ENCODE data around the gene CPPED1. TPM values are rescaled to one million over a fixed set of nuclear protein-coding genes. Genes with fewer than 3 reads are reported as not detected.
"Not testable (repeated sequence)": the region's sequence is repeated elsewhere in the genome, so short reads cannot be mapped to it uniquely, and the experiment has no call there.

CPPED1 gene
- total and polyA plus RNA-seq, 4 donors, result 10.4 to 29.1 (median 23.0) TPM

- not testable (repeated sequence) for DNase-seq (ENCODE audit: low spot score); H3K27ac ChIP-seq (ENCODE audit: low read depth in 1 of 2, low read length in 2 of 2); H3K36me3 ChIP-seq (ENCODE audit: control insufficient read depth in 4 of 4, insufficient read depth in 3 of 4, low read depth in 1 of 4, low read length in 3 of 4); H3K27me3 ChIP-seq (ENCODE audit: control insufficient read depth in 4 of 4, insufficient read depth in 4 of 4, low read length in 3 of 4); H3K9me3 ChIP-seq (ENCODE audit: control insufficient read depth in 4 of 4, low read length in 3 of 4); H3K9ac ChIP-seq (ENCODE audit: low read depth in 1 of 2, low read length in 2 of 2); H3K4me1 ChIP-seq (ENCODE audit: control insufficient read depth in 4 of 4, insufficient read depth in 4 of 4, low read length in 3 of 4); H3K4me3 ChIP-seq (ENCODE audit: low read depth in 1 of 3, low read length in 3 of 3)
- WGBS, result 80% methylated on average over 5 of the region's 5 CpGs
These were observed 9.6 kb upstream of the CPPED1 start for GRCh38 chr16:12813321-12813720.

- TF ChIP-seq RAD21 (IDR thresholded peaks at IDR 0.05) (no peak), EGR1 (IDR thresholded peaks at IDR 0.05; ENCODE audit: low read depth in 2 of 2) (no peak), ATF3 (IDR thresholded peaks at IDR 0.05) (no peak), FOXA1 (IDR thresholded peaks at IDR 0.05) (no peak), REST (IDR thresholded peaks at IDR 0.05) (no peak), YY1 (IDR thresholded peaks at IDR 0.05) (no peak), HNF4G (IDR thresholded peaks at IDR 0.05) (no peak), HNF4A (conservative IDR thresholded peaks at IDR 0.05) (no peak), SP1 (IDR thresholded peaks at IDR 0.05) (no peak)
- H3K9me3 ChIP-seq (ENCODE audit: control insufficient read depth in 4 of 4, low read length in 3 of 4), result no peaks in the 10 kb centered on the region
- no peak overlapping the region for H3K27ac ChIP-seq (ENCODE audit: low read depth in 1 of 2, low read length in 2 of 2)
- H3K4me1 ChIP-seq (ENCODE audit: control insufficient read depth in 4 of 4, insufficient read depth in 4 of 4, low read length in 3 of 4), result no peaks in the 10 kb centered on the region
- no peaks in the 10 kb centered on the region for H3K36me3 ChIP-seq (ENCODE audit: control insufficient read depth in 4 of 4, insufficient read depth in 3 of 4, low read depth in 1 of 4, low read length in 3 of 4)
- DNase-seq (ENCODE audit: low spot score), result no peak
- H3K9ac ChIP-seq (ENCODE audit: low read depth in 1 of 2, low read length in 2 of 2), result no peak overlapping the region
- no peak overlapping the region for H3K4me3 ChIP-seq (ENCODE audit: low read depth in 1 of 3, low read length in 3 of 3)
- H3K27me3 ChIP-seq (ENCODE audit: control insufficient read depth in 4 of 4, insufficient read depth in 4 of 4, low read length in 3 of 4), result no peaks in the 10 kb centered on the region
- WGBS, result 95% methylated on average over 5 of the region's 5 CpGs
These were observed 8.0 kb upstream of the CPPED1 start for GRCh38 chr16:12811441-12812383.

- no peak overlapping the region for H3K4me3 ChIP-seq (ENCODE audit: low read depth in 1 of 3, low read length in 3 of 3)
- H3K27me3 ChIP-seq (ENCODE audit: control insufficient read depth in 4 of 4, insufficient read depth in 4 of 4, low read length in 3 of 4), result no peaks in the 10 kb centered on the region
- no peak for DNase-seq (ENCODE audit: low spot score)
- TF ChIP-seq REST (IDR thresholded peaks at IDR 0.05) (no peak), SP1 (IDR thresholded peaks at IDR 0.05) (no peak), CTCF (IDR thresholded peaks at IDR 0.05; ENCODE audit: low read depth, low read length, missing input control) (no peak), RAD21 (IDR thresholded peaks at IDR 0.05) (no peak), FOXA1 (IDR thresholded peaks at IDR 0.05) (no peak), FOXA2 (IDR thresholded peaks at IDR 0.05) (no peak), HNF4A (conservative IDR thresholded peaks at IDR 0.05) (no peak), JUND (IDR thresholded peaks at IDR 0.05) (no peak), ZBTB33 (IDR thresholded peaks at IDR 0.05) (no peak)
- H3K9ac ChIP-seq (ENCODE audit: low read depth in 1 of 2, low read length in 2 of 2), result no peak overlapping the region
- H3K36me3 ChIP-seq (ENCODE audit: control insufficient read depth in 4 of 4, insufficient read depth in 3 of 4, low read depth in 1 of 4, low read length in 3 of 4), result no peaks in the 10 kb centered on the region
- no peak overlapping the region for H3K27ac ChIP-seq (ENCODE audit: low read depth in 1 of 2, low read length in 2 of 2)
- 91% methylated on average over 2 of the region's 2 CpGs for WGBS
- H3K4me1 ChIP-seq (ENCODE audit: control insufficient read depth in 4 of 4, insufficient read depth in 4 of 4, low read length in 3 of 4), result peaks cover 2 to 29% (median 20%) of the 10 kb centered on the region in 4 donors
- no peaks in the 10 kb centered on the region for H3K9me3 ChIP-seq (ENCODE audit: control insufficient read depth in 4 of 4, low read length in 3 of 4)
These were observed 1.4 kb upstream of the CPPED1 start for GRCh38 chr16:12805066-12805465.
